ENCODE measurements around the gene C4orf51. TPM values are rescaled to one million over a fixed set of nuclear protein-coding genes. Genes with fewer than 3 reads are reported as not detected.

The C4orf51 gene
- total and polyA plus RNA-seq, 2 of the 8 experiments (the other 6 are each of a cell fraction or from before 2014, with no cell fraction given), result 0.54 TPM; not detected in 1

DNA sequence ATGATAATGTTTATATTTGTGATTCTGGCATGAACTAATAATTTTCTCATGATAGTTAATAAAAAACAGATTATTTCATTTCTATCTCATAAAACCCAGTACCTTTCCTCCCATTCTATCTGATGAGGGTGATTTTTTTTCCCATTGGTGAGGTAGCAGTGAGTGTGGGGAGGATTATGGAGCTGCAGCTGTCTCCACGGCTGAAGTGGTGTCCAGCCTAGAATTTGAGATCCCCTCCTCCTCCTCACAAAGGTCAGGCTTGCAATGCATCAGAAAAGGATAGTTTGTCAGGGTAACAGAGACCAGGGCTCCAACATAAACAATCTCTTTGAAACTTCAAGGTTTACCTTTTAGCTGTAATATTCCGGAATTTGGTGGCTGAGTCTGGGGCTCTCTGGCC lies 60.9 kb downstream of the C4orf51 start:
- H2BK5ac ChIP-seq (ENCODE audit: low read depth, low read length), result no peak overlapping the region
- H3K4ac ChIP-seq (replicated peaks; ENCODE audit: insufficient read length, low read depth, low read length), result no peak overlapping the region
- H3K18ac ChIP-seq (ENCODE audit: extremely low read depth, low read length), result no peak overlapping the region
- POLR2A ChIA-PET (ENCODE audit: partially characterized antibody), result no interaction called here
- no peaks in the 10 kb centered on the region for H4K20me1 ChIP-seq (replicated peaks in 1 of 2; ENCODE audit: control insufficient read depth in 1 of 2, insufficient read depth in 2 of 2, low read length in 2 of 2)
- H3K9me3 ChIP-seq (ENCODE audit: insufficient read depth in 2 of 2, low read depth in 1 of 2, low read length in 1 of 2), result no peaks in the 10 kb centered on the region
- H2BK120ac ChIP-seq (replicated peaks; ENCODE audit: low read depth, low read length), result no peak overlapping the region
- H3K36me3 ChIP-seq (ENCODE audit: control insufficient read depth in 2 of 4, insufficient read depth in 4 of 4, low read length in 3 of 4), result no peaks in the 10 kb centered on the region
- H3K4me1 ChIP-seq (replicated peaks in 1 of 4; ENCODE audit: control insufficient read depth in 3 of 4, insufficient read depth in 4 of 4, low read length in 3 of 4), result no peaks in the 10 kb centered on the region; a peak in 1 of 7 replicates
- H3K79me1 ChIP-seq (ENCODE audit: low read depth, low read length), result no peaks in the 10 kb centered on the region
- H2AFZ ChIP-seq (ENCODE audit: low read length), result no peak overlapping the region
- H3K4me3 ChIP-seq (ENCODE audit: extremely low read depth in 1 of 4, insufficient read depth in 2 of 4, low read depth in 3 of 4, low read length in 4 of 4), result no peak overlapping the region
- 90% methylated on average over 2 of the region's 2 CpGs; no CpG with 5 or more reads in 1 of the 2 experiments for WGBS, 2 experiments (ENCODE audit: extremely low coverage in 1 of 2, insufficient coverage in 1 of 2, insufficient read length in 1 of 2, insufficient replicate concordance in 2 of 2, low coverage in 1 of 2, low lambda C conversion rate in 2 of 2, missing lambda C conversion rate in 1 of 2)
- no peak overlapping the region for H2AK5ac ChIP-seq (ENCODE audit: low read depth, low read length)
- FAIRE-seq (no peak), DNase-seq (ENCODE audit: low read depth in 1 of 2, low spot score in 2 of 2) (no peak)
- H2BK12ac ChIP-seq (ENCODE audit: low read depth, low read length), result no peak overlapping the region
- no peak overlapping the region for H3K4me2 ChIP-seq (ENCODE audit: insufficient read depth in 1 of 2, low read depth in 2 of 2, low read length in 2 of 2)
- CTCF ChIA-PET (ENCODE audit: partially characterized antibody), result no interaction called here
- H4K91ac ChIP-seq (replicated peaks; ENCODE audit: insufficient read length, low read length), result no peak overlapping the region
- H2BK20ac ChIP-seq (ENCODE audit: low read length), result no peak overlapping the region
- H3K27ac ChIP-seq (ENCODE audit: low read depth, low read length), result no peak overlapping the region
- H3K27me3 ChIP-seq (replicated peaks in 1 of 4; ENCODE audit: control insufficient read depth in 3 of 4, extremely low read depth in 1 of 4, insufficient read depth in 3 of 4, low read length in 3 of 4), result no peaks in the 10 kb centered on the region
- H3K56ac ChIP-seq (replicated peaks; ENCODE audit: insufficient read length, low read depth, low read length), result no peak overlapping the region
- peaks cover 2% of the 10 kb centered on the region; the same call in 1 of the 2 replicates for H3K23me2 ChIP-seq (ENCODE audit: low read depth, low read length)
- H3K23ac ChIP-seq (ENCODE audit: insufficient read length), result no peak overlapping the region
- H3K79me2 ChIP-seq (ENCODE audit: control insufficient read depth in 1 of 2, insufficient read depth in 2 of 2, low read length in 2 of 2), result no peaks in the 10 kb centered on the region
- H3K14ac ChIP-seq (ENCODE audit: insufficient read length), result no peak overlapping the region
- no peak overlapping the region for H2BK15ac ChIP-seq (ENCODE audit: low read length)
- H3K9ac ChIP-seq (replicated peaks in 1 of 4; ENCODE audit: extremely low read depth in 1 of 4, low read depth in 3 of 4, low read length in 3 of 4), result no peak overlapping the region
- H4K5ac ChIP-seq (ENCODE audit: insufficient read length, low read depth, low read length), result no peak overlapping the region
- H4K8ac ChIP-seq (ENCODE audit: extremely low read depth, insufficient read depth, low read length), result no peak overlapping the region
- no peak for TF ChIP-seq EP300 (IDR thresholded peaks at IDR 0.05; ENCODE audit: borderline replicate concordance in 1 of 2, low read depth in 2 of 2, low read length in 2 of 2)
- no peak for TF ChIP-seq NRF1 (IDR thresholded peaks at IDR 0.05; ENCODE audit: low read depth, low read length)
- no peak for TF ChIP-seq KDM4A (IDR thresholded peaks at IDR 0.05; ENCODE audit: low read depth, low read length, severe bottlenecking)
- TF ChIP-seq, protein P1, sequence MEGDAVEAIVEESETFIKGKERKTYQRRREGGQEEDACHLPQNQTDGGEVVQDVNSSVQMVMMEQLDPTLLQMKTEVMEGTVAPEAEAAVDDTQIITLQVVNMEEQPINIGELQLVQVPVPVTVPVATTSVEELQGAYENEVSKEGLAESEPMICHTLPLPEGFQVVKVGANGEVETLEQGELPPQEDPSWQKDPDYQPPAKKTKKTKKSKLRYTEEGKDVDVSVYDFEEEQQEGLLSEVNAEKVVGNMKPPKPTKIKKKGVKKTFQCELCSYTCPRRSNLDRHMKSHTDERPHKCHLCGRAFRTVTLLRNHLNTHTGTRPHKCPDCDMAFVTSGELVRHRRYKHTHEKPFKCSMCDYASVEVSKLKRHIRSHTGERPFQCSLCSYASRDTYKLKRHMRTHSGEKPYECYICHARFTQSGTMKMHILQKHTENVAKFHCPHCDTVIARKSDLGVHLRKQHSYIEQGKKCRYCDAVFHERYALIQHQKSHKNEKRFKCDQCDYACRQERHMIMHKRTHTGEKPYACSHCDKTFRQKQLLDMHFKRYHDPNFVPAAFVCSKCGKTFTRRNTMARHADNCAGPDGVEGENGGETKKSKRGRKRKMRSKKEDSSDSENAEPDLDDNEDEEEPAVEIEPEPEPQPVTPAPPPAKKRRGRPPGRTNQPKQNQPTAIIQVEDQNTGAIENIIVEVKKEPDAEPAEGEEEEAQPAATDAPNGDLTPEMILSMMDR (IDR thresholded peaks at IDR 0.05; ENCODE audit: control extremely low read depth in 1 of 3, insufficient read depth in 1 of 3, low read depth in 1 of 3, low read length in 3 of 3), result no peak
- no peak for TF ChIP-seq MAFK (IDR thresholded peaks at IDR 0.05; ENCODE audit: low read depth, low read length)
- TF ChIP-seq TAF1 (IDR thresholded peaks at IDR 0.05; ENCODE audit: low read depth, low read length), result no peak
- TF ChIP-seq JUND (IDR thresholded peaks at IDR 0.05; ENCODE audit: low read length), result no peak
- TF ChIP-seq SIRT6 (IDR thresholded peaks at IDR 0.05; ENCODE audit: low read length), result no peak
- no peak for TF ChIP-seq TAF7 (optimal IDR thresholded peaks at IDR 0.05; ENCODE audit: borderline replicate concordance, low read depth, low read length)
- TF ChIP-seq POU5F1 (IDR thresholded peaks at IDR 0.05; ENCODE audit: low read depth, low read length), result no peak
- TF ChIP-seq SAP30 (IDR thresholded peaks at IDR 0.05; ENCODE audit: insufficient read depth, insufficient replicate concordance, low read length), result no peak
- TF ChIP-seq SRF (IDR thresholded peaks at IDR 0.05; ENCODE audit: low read depth, low read length), result no peak

Data from H1 (cell line).